Neural cell (in vitro differentiated cells): Measurements from ENCODE around the gene FCRLB. TPM values are rescaled to one million over a fixed set of nuclear protein-coding genes. Genes with fewer than 3 reads are reported as not detected.

Source experiments
- H2AFZ ChIP-seq: fragments of 200-600, 300-800 bp; sonication (generic), shearing (Covaris generic); 2 replicates; pipeline ENCODE4 v1.6.0; 2014; ENCODE audit warnings: low read depth, mild to moderate bottlenecking, antibody characterized with exemption, low read length, moderate library complexity
- H3F3A ChIP-seq: fragments of 200-600 bp; shearing (Covaris generic); 2 replicates; pipeline ENCODE4 v1.6.1; 2016; ENCODE audit warnings: mild to moderate bottlenecking, moderate library complexity, mixed read lengths, antibody characterized with exemption, low read length; ENCODE audit not compliant: insufficient read depth, poor library complexity, severe bottlenecking
- H3K27ac ChIP-seq: fragments of 200-600, 300-800 bp; sonication (generic), shearing (Covaris generic); 2 replicates; pipeline ENCODE4 v1.5.1; 2014; ENCODE audit warnings: mild to moderate bottlenecking, low read length, moderate library complexity
- H3K27me3 ChIP-seq: fragments of 300-800, 200-600 bp; sonication (generic), shearing (Covaris generic); 2 replicates; pipeline ENCODE4 v1.6.0; 2014; ENCODE audit warnings: mild to moderate bottlenecking, low read depth, low read length, moderate library complexity; ENCODE audit not compliant: insufficient read depth
- H3K36me3 ChIP-seq: fragments of 300-800, 200-600 bp; sonication (generic), shearing (Covaris generic); 2 replicates; pipeline ENCODE4 v1.5.1; 2014; ENCODE audit warnings: mild to moderate bottlenecking, antibody characterized with exemption, low read length, moderate library complexity; ENCODE audit not compliant: insufficient read depth
- H3K4me2 ChIP-seq: fragments of 300-800, 200-600 bp; sonication (generic), shearing (Covaris generic); 2 replicates; pipeline ENCODE4 v1.6.0; 2014; ENCODE audit warnings: mild to moderate bottlenecking, low read length
- H3K4me3 ChIP-seq: fragments of 300-800, 200-600 bp; sonication (generic), shearing (Covaris generic); 2 replicates; pipeline ENCODE4 v1.5.1; 2014; ENCODE audit warnings: mild to moderate bottlenecking, low read length, moderate library complexity
- H3K79me2 ChIP-seq: fragments of 200-600 bp; shearing (Covaris generic); replicated peaks from 2 replicates; pipeline ENCODE4 v1.6.0; 2014; ENCODE audit warnings: mild to moderate bottlenecking, low read length, moderate library complexity; ENCODE audit not compliant: insufficient read depth
- H3K9ac ChIP-seq: fragments of 300-800, 200-600 bp; sonication (generic), shearing (Covaris generic); 2 replicates; pipeline ENCODE4 v1.6.1; 2016; ENCODE audit warnings: mild to moderate bottlenecking, low read length, mixed read lengths
- H3K9me2 ChIP-seq: fragments of 200-600 bp; shearing (Covaris generic); 2 replicates; pipeline ENCODE4 v1.6.1; 2016; ENCODE audit warnings: mild to moderate bottlenecking, low read length, mixed read lengths; ENCODE audit not compliant: insufficient read depth
- H3K9me3 ChIP-seq: fragments of 200-600, 300-800 bp; sonication (generic), shearing (Covaris generic); 2 replicates; pipeline ENCODE4 v1.6.1; 2016; ENCODE audit warnings: mild to moderate bottlenecking, mixed run types, low read length, moderate library complexity, mixed read lengths
- H4K20me1 ChIP-seq: fragments of 200-600 bp; shearing (Covaris generic); 2 replicates; pipeline ENCODE4 v1.6.1; 2016; ENCODE audit warnings: mild to moderate bottlenecking, mixed run types; ENCODE audit not compliant: insufficient read depth
- EP300 ChIP-seq: fragments of 450-650 bp; conservative IDR thresholded peaks from 2 replicates; pipeline ENCODE4 v1.6.1; 2014; ENCODE audit warnings: antibody characterized with exemption, mild to moderate bottlenecking, moderate library complexity; ENCODE audit not compliant: poor library complexity, severe bottlenecking
- EZH2 ChIP-seq: fragments of 200-600, 300-800 bp; shearing (Covaris generic), sonication (generic); IDR thresholded peaks from 2 replicates; pipeline ENCODE4 v1.6.1; 2014; ENCODE audit warnings: antibody characterized with exemption, low read length, borderline replicate concordance, mild to moderate bottlenecking; ENCODE audit not compliant: insufficient read depth, poor library complexity, severe bottlenecking
- MXI1 ChIP-seq: fragments of 450-650 bp; conservative IDR thresholded peaks from 2 replicates; pipeline ENCODE4 v1.6.1; 2014; ENCODE audit warnings: antibody characterized with exemption, mild to moderate bottlenecking; ENCODE audit not compliant: poor library complexity, severe bottlenecking
- POLR2AphosphoS5 ChIP-seq: IDR thresholded peaks from 2 replicates; pipeline ENCODE4 v1.6.1; 2012
- RAD21 ChIP-seq: fragments of 450-650 bp; conservative IDR thresholded peaks from 2 replicates; pipeline ENCODE4 v1.6.1; 2014; ENCODE audit warnings: antibody characterized with exemption, mild to moderate bottlenecking, moderate library complexity
- SMC3 ChIP-seq: fragments of 450-650 bp; conservative IDR thresholded peaks from 2 replicates; pipeline ENCODE4 v1.6.1; 2014; ENCODE audit warnings: antibody characterized with exemption, mild to moderate bottlenecking, moderate library complexity; ENCODE audit not compliant: poor library complexity
- TAF1 ChIP-seq: IDR thresholded peaks from 2 replicates; pipeline ENCODE4 v1.6.1; 2012; ENCODE audit warnings: low read depth
- polyA plus RNA-seq: library from polyadenylated mRNA; depleted of rRNA; stranded (reverse); fragments of >200 nt; gene quantifications from 2 replicates; pipeline ENCODE4 v1.2.3, GENCODE V29; 2014
- TF ChIP-seq, protein P1 (sequence below): IDR thresholded peaks from 2 replicates; pipeline ENCODE4 v1.6.1; 2012; ENCODE audit warnings: borderline replicate concordance
- TF ChIP-seq, protein P2 (sequence below): fragments of 450-650 bp; IDR thresholded peaks from 2 replicates; pipeline ENCODE4 v1.5.1; 2014; ENCODE audit warnings: antibody characterized with exemption, mild to moderate bottlenecking, moderate library complexity; ENCODE audit not compliant: poor library complexity, severe bottlenecking

Gene FCRLB
- polyA plus RNA-seq, 1 donor from 2014 or later, result 0.45 TPM

DNA sequence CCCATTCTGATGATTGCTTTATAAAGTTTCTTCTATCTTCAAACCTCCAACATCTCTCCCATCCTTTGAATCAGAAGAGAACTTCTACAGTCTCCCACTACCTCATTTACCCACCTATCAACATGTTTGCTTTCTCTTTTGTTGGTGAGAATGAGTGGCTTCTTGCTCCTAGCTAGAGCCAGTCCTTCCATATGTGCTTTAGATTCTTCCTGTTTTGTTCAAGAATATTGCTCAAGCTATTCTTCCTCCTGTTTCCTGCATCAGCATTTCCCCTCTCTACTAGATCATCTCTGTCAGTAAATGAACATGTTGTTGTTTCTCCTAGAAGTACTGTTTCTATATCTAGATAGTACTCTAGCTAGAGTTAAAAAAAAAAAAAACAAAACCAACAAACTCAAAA lies 51.1 kb downstream of the FCRLB start:
- Histone ChIP-seq H3K27ac (no peak overlapping the region), H2AFZ (no peak overlapping the region), H3K9ac (no peak overlapping the region), H3K9me3 (no peaks in the 10 kb centered on the region), H3F3A (no peaks in the 10 kb centered on the region), H3K36me3 (no peaks in the 10 kb centered on the region), H3K4me2 (no peak overlapping the region), H4K20me1 (no peaks in the 10 kb centered on the region), H3K79me2 (peaks cover 21% of the 10 kb centered on the region), H3K4me3 (no peak overlapping the region), H3K9me2 (no peaks in the 10 kb centered on the region), H3K27me3 (no peaks in the 10 kb centered on the region)
- no peak for TF ChIP-seq EP300
- TF ChIP-seq EZH2, result no peak
- TF ChIP-seq, protein P1, sequence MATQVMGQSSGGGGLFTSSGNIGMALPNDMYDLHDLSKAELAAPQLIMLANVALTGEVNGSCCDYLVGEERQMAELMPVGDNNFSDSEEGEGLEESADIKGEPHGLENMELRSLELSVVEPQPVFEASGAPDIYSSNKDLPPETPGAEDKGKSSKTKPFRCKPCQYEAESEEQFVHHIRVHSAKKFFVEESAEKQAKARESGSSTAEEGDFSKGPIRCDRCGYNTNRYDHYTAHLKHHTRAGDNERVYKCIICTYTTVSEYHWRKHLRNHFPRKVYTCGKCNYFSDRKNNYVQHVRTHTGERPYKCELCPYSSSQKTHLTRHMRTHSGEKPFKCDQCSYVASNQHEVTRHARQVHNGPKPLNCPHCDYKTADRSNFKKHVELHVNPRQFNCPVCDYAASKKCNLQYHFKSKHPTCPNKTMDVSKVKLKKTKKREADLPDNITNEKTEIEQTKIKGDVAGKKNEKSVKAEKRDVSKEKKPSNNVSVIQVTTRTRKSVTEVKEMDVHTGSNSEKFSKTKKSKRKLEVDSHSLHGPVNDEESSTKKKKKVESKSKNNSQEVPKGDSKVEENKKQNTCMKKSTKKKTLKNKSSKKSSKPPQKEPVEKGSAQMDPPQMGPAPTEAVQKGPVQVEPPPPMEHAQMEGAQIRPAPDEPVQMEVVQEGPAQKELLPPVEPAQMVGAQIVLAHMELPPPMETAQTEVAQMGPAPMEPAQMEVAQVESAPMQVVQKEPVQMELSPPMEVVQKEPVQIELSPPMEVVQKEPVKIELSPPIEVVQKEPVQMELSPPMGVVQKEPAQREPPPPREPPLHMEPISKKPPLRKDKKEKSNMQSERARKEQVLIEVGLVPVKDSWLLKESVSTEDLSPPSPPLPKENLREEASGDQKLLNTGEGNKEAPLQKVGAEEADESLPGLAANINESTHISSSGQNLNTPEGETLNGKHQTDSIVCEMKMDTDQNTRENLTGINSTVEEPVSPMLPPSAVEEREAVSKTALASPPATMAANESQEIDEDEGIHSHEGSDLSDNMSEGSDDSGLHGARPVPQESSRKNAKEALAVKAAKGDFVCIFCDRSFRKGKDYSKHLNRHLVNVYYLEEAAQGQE, result no peak
- TF ChIP-seq MXI1, result no peak
- no peak for TF ChIP-seq RAD21
- TF ChIP-seq, protein P2, sequence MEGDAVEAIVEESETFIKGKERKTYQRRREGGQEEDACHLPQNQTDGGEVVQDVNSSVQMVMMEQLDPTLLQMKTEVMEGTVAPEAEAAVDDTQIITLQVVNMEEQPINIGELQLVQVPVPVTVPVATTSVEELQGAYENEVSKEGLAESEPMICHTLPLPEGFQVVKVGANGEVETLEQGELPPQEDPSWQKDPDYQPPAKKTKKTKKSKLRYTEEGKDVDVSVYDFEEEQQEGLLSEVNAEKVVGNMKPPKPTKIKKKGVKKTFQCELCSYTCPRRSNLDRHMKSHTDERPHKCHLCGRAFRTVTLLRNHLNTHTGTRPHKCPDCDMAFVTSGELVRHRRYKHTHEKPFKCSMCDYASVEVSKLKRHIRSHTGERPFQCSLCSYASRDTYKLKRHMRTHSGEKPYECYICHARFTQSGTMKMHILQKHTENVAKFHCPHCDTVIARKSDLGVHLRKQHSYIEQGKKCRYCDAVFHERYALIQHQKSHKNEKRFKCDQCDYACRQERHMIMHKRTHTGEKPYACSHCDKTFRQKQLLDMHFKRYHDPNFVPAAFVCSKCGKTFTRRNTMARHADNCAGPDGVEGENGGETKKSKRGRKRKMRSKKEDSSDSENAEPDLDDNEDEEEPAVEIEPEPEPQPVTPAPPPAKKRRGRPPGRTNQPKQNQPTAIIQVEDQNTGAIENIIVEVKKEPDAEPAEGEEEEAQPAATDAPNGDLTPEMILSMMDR, result no peak
- no peak for TF ChIP-seq POLR2AphosphoS5

DNA sequence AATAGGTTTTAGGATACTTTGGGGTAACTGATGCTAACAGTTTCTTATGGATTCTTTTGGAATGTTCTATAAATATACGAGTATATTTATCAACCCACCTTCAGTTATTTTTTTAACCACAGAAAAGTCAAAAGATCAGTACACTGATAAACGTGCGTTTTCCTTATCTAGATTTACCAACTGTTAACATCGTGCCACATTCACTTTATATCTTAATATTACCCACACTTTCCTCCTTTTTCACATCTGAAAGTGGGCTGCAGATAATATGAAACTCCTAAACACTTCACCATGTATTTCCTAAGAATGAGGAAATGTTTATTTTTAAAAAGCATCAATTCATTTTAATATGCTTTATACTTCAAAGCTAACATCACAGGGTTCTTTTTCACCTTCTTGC lies 52.4 kb downstream of the FCRLB start:
- Histone ChIP-seq H3K27ac (no peak overlapping the region), H3F3A (no peaks in the 10 kb centered on the region), H3K9ac (no peak overlapping the region), H2AFZ (no peak overlapping the region), H3K36me3 (no peaks in the 10 kb centered on the region), H3K9me3 (no peaks in the 10 kb centered on the region), H4K20me1 (no peaks in the 10 kb centered on the region), H3K27me3 (no peaks in the 10 kb centered on the region), H3K4me2 (no peak overlapping the region), H3K79me2 (peaks cover 8% of the 10 kb centered on the region), H3K4me3 (no peak overlapping the region), H3K9me2 (no peaks in the 10 kb centered on the region)
- TF ChIP-seq MXI1, result no peak
- TF ChIP-seq, protein P1, result no peak
- no peak for TF ChIP-seq SMC3
- no peak for TF ChIP-seq POLR2AphosphoS5
- TF ChIP-seq EZH2, result no peak
- no peak for TF ChIP-seq TAF1
- TF ChIP-seq, protein P2, result no peak
- no peak for TF ChIP-seq EP300
- no peak for TF ChIP-seq RAD21
